ENCODE results near the gene ZFP92. TPM values are rescaled to one million over a fixed set of nuclear protein-coding genes. Genes with fewer than 3 reads are reported as not detected.
"Not testable (repeated sequence)": the region's sequence is repeated elsewhere in the genome, so short reads cannot be mapped to it uniquely, and the experiment has no call there.

Gene ZFP92
- total RNA-seq, 4 donors from 2014 or later = 0.26 to 0.38 (median 0.30) TPM; not detected in 1

- no peak overlapping the region for H3K4me3 ChIP-seq
- no peak overlapping the region for H3K27ac ChIP-seq
- no peaks in the 10 kb centered on the region for H3K4me1 ChIP-seq
- H3K9me3 ChIP-seq = no peaks in the 10 kb centered on the region
- WGBS = 60% methylated on average over 4 of the region's 5 CpGs
- H3K36me3 ChIP-seq = no peaks in the 10 kb centered on the region
- no peak for DNase-seq (ENCODE audit: low spot score in 2 of 2)
- no peaks in the 10 kb centered on the region for H3K27me3 ChIP-seq
- TF ChIP-seq EP300 (IDR thresholded peaks at IDR 0.05) (no peak), CTCF (IDR thresholded peaks at IDR 0.05) (no peak), POLR2AphosphoS5 (IDR thresholded peaks at IDR 0.05) (no peak), POLR2A (IDR thresholded peaks at IDR 0.05) (no peak)
Measured at GRCh38 chrX:153387345-153387744, 23.9 kb upstream of the ZFP92 start.

- DNase-seq (ENCODE audit: low spot score in 2 of 2) = peak in 1 of 2 donors; percentile 48
- no peaks in the 10 kb centered on the region for H3K27me3 ChIP-seq
- no peaks in the 10 kb centered on the region for H3K9me3 ChIP-seq
- no peak overlapping the region for H3K27ac ChIP-seq
- TF ChIP-seq POLR2A (IDR thresholded peaks at IDR 0.05) (no peak), CTCF (IDR thresholded peaks at IDR 0.05) (no peak), EP300 (IDR thresholded peaks at IDR 0.05) (no peak), POLR2AphosphoS5 (IDR thresholded peaks at IDR 0.05) (no peak)
- no peak overlapping the region for H3K4me3 ChIP-seq
- no peaks in the 10 kb centered on the region for H3K4me1 ChIP-seq
- WGBS = 93% methylated on average over 3 of the region's 10 CpGs
- H3K36me3 ChIP-seq = no peaks in the 10 kb centered on the region
Measured at GRCh38 chrX:153387987-153388721, 23.1 kb upstream of the ZFP92 start.

GRCh38 chrX:153388722-153389459, 22.4 kb upstream of the ZFP92 start:
- H3K36me3 ChIP-seq = no peaks in the 10 kb centered on the region
- H3K9me3 ChIP-seq = no peaks in the 10 kb centered on the region
- H3K27me3 ChIP-seq = no peaks in the 10 kb centered on the region
- H3K4me1 ChIP-seq = no peaks in the 10 kb centered on the region
- H3K4me3 ChIP-seq = no peak overlapping the region
- WGBS = 90% methylated on average over 13 of the region's 14 CpGs
- TF ChIP-seq CTCF (IDR thresholded peaks at IDR 0.05) (no peak), EP300 (IDR thresholded peaks at IDR 0.05) (no peak)
- no peak for DNase-seq (ENCODE audit: low spot score in 2 of 2)
- no peak overlapping the region for H3K27ac ChIP-seq

GRCh38 chrX:153389460-153389768, 21.9 kb upstream of the ZFP92 start:
- H3K9me3 ChIP-seq; H3K4me1 ChIP-seq; H3K27ac ChIP-seq; DNase-seq (ENCODE audit: low spot score in 2 of 2); H3K36me3 ChIP-seq; H3K27me3 ChIP-seq; H3K4me3 ChIP-seq: not testable (repeated sequence)
- 94% methylated on average over 6 of the region's 6 CpGs for WGBS

- H3K27ac ChIP-seq = no peak overlapping the region
- no peaks in the 10 kb centered on the region for H3K9me3 ChIP-seq
- WGBS = 84% methylated on average over 16 of the region's 16 CpGs
- H3K4me3 ChIP-seq = no peak overlapping the region
- DNase-seq (ENCODE audit: low spot score in 2 of 2) = peak in 1 of 2 donors; percentile 52
- no peak for TF ChIP-seq POLR2AphosphoS5 (IDR thresholded peaks at IDR 0.05)
- TF ChIP-seq POLR2A (IDR thresholded peaks at IDR 0.05) = no peak
- TF ChIP-seq EP300 (IDR thresholded peaks at IDR 0.05) = no peak
- TF ChIP-seq CTCF (IDR thresholded peaks at IDR 0.05) = no peak
- no peaks in the 10 kb centered on the region for H3K4me1 ChIP-seq
- H3K27me3 ChIP-seq = no peaks in the 10 kb centered on the region
- H3K36me3 ChIP-seq = no peaks in the 10 kb centered on the region
Measured at GRCh38 chrX:153392642-153393321, 18.5 kb upstream of the ZFP92 start.
